Breast epithelium (tissue), 4 donors: ENCODE measurements around the gene NPBWR2. TPM values are rescaled to one million over a fixed set of nuclear protein-coding genes. Genes with fewer than 3 reads are reported as not detected.
A peak's percentile ranks its signal among the peaks of the same experiment; 100 is the strongest.
"Not testable (repeated sequence)": the region's sequence is repeated elsewhere in the genome, so short reads cannot be mapped to it uniquely, and the experiment has no call there.

ENCODE experiments used
- DNase-seq, 2 donors: peaks; one replicate each; pipeline ENCODE4 v3.0.0-alpha.2; 2019; ENCODE audit warnings: low spot score in 2 of 2
- H3K27ac ChIP-seq, 2 donors: fragments of 200-600 bp; sonication (generic) in 1 of 2; one replicate each; pipeline ENCODE4 v1.5.1; 2016 to 2019; ENCODE audit warnings: mild to moderate bottlenecking in 1 of 2
- H3K27me3 ChIP-seq, 2 donors: fragments of 200-600 bp; sonication (generic) in 1 of 2; one replicate each; pipeline versions ENCODE4 v1.5.1 to v1.6.0; 2017 to 2019; ENCODE audit warnings: control low read depth in 1 of 2, mild to moderate bottlenecking in 1 of 2
- H3K36me3 ChIP-seq: fragments of 200-600 bp; one replicate; pipeline ENCODE4 v1.5.1; 2019
- H3K4me1 ChIP-seq, 2 donors: fragments of 200-600 bp; sonication (generic); one replicate each; pipeline ENCODE4 v1.5.1; 2016 to 2019; ENCODE audit warnings: control low read depth in 1 of 2
- H3K4me3 ChIP-seq, 3 donors: fragments of 200-600 bp; sonication (generic); 1 replicate in 2 of 3; 2 replicates in 1 of 3; pipeline ENCODE4 v1.5.1; 2016 to 2019; ENCODE audit warnings: mild to moderate bottlenecking in 3 of 3, moderate library complexity in 2 of 3
- H3K9me3 ChIP-seq, 2 donors: fragments of 200-600 bp; sonication (generic) in 1 of 2; one replicate each; pipeline ENCODE4 v1.5.1; 2016 to 2019; ENCODE audit warnings: control low read depth in 1 of 2
- POLR2A ChIP-seq: fragments of 450-650 bp; IDR thresholded peaks from one replicate; pipeline ENCODE4 v1.6.1; 2016; ENCODE audit warnings: antibody characterized with exemption, mild to moderate bottlenecking, moderate library complexity
- POLR2AphosphoS5 ChIP-seq, 3 donors: sonication (generic); formaldehyde crosslinking; IDR thresholded peaks; one replicate each; pipeline ENCODE4 v1.6.1; 2017; ENCODE audit warnings: antibody characterized with exemption in 3 of 3
- intact Hi-C: fragments of 100-400 bp; cut with DNase I; formaldehyde crosslinking; loops from one replicate; pipeline ENCODE4 v1.15.1; 2023; ENCODE audit warnings: low total_unique reads
- total RNA-seq, 3 donors: library from RNA; depleted of rRNA; stranded (reverse); fragments of >200 nt; gene quantifications; one replicate each; pipeline ENCODE4 v1.1.0, GENCODE V29; 2016
- TF ChIP-seq, protein P1 (sequence below), 3 donors: fragments of 450-650 bp; IDR thresholded peaks; one replicate each; pipeline ENCODE4 v1.5.1; 2016 to 2017; ENCODE audit warnings: antibody characterized with exemption in 3 of 3, mild to moderate bottlenecking in 3 of 3, moderate library complexity in 3 of 3

NPBWR2 gene
- total RNA-seq, 3 donors from 2014 or later, result not detected

DNA sequence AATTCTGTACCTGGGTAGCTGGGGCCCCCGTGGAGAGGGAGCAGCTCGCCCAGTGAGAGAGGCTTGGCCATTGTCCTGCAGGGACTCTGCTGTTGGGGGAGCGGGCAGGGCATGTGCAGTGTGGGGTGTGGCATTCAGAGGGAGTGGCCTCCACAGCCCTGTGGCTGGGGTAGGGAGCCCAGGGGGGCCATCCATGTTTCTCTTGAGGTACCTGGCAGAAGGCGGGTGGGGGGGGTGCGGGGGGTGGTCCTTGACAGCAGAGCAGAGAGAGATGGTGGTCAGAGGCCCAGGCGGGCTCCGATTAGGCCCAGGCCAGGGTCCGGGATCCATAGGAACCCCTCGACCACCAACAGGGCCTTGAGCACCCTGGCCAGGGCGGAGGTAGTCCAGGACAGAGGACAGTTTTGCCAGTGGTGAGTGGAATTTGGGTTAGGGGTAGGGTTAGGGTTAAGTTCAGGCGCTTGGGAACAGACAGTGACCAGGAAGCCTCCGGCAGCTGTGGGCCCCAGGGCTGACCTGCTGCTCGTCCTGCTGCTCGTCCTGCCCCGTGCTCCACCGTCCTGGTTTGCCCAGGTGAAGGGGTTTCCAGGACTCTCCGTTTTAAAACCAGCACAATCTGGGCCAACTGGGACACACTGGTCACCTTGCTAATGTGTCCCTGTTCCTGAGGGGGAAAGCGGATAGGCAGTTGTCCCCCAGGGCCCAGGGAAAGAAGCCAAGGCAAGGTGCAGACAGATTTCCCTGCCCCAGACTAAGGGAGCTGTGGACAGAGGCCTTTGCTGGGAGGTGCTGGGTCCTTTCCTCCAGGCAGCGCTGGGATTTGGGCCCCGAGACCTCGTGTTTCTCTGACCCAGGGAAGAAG lies 32.1 kb upstream of the NPBWR2 start:
- peak in 1 of 2 donors; percentile 35 for DNase-seq
- intact Hi-C loops, result no loop called here

DNA sequence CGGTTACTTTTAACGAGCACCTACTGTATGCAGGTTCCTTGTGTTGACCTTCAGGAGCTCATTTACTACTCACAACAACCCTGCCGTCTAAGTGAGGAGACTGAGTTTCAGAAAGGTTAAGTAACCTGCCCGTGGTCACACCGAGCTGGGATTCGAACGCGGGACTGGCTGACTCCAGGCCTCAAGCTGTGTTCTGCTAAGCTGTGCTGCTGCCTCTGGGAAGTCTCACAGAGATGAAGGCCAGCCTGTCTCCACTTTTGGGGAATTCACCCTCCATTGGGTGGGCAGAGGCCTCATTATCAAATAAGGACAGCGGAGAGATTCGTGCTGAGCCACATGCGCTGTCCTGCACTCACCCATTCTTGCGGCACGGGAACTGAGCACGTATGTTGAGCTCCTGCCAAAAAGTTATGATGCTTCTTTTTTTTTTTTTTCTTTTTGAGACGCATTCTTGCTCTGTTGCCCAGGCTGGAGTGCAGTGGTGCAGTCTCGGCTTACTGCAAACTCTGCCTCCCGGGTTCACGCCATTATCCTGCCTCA lies 31.0 kb upstream of the NPBWR2 start:
- no peaks in the 10 kb centered on the region for H3K9me3 ChIP-seq
- DNase-seq, result no peak
- no peaks in the 10 kb centered on the region for H3K4me1 ChIP-seq
- peaks cover 0 to 21% of the 10 kb centered on the region in 2 donors for H3K27me3 ChIP-seq
- TF ChIP-seq POLR2AphosphoS5 (IDR thresholded peaks at IDR 0.05) (no peak), POLR2A (no peak)
- intact Hi-C loops, result no loop called here
- no peak overlapping the region for H3K4me3 ChIP-seq
- no peak overlapping the region for H3K27ac ChIP-seq
- H3K36me3 ChIP-seq, result no peaks in the 10 kb centered on the region

More for the DNA sequence above, 32.1 kb upstream of the NPBWR2 start:
- Histone ChIP-seq H3K4me3 (no peak overlapping the region), H3K27me3 (peaks cover 0 to 17% of the 10 kb centered on the region in 2 donors), H3K36me3 (no peaks in the 10 kb centered on the region), H3K27ac (no peak overlapping the region), H3K9me3 (no peaks in the 10 kb centered on the region), H3K4me1 (no peaks in the 10 kb centered on the region)
- TF ChIP-seq POLR2A (no peak), POLR2AphosphoS5 (IDR thresholded peaks at IDR 0.05) (no peak)
- TF ChIP-seq, protein P1, sequence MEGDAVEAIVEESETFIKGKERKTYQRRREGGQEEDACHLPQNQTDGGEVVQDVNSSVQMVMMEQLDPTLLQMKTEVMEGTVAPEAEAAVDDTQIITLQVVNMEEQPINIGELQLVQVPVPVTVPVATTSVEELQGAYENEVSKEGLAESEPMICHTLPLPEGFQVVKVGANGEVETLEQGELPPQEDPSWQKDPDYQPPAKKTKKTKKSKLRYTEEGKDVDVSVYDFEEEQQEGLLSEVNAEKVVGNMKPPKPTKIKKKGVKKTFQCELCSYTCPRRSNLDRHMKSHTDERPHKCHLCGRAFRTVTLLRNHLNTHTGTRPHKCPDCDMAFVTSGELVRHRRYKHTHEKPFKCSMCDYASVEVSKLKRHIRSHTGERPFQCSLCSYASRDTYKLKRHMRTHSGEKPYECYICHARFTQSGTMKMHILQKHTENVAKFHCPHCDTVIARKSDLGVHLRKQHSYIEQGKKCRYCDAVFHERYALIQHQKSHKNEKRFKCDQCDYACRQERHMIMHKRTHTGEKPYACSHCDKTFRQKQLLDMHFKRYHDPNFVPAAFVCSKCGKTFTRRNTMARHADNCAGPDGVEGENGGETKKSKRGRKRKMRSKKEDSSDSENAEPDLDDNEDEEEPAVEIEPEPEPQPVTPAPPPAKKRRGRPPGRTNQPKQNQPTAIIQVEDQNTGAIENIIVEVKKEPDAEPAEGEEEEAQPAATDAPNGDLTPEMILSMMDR (IDR thresholded peaks at IDR 0.05), result no peak

- H3K9me3 ChIP-seq, result no peaks in the 10 kb centered on the region
- no peak overlapping the region for H3K27ac ChIP-seq
- peaks cover 0 to 17% of the 10 kb centered on the region in 2 donors for H3K27me3 ChIP-seq
- DNase-seq, result no peak
- no peak overlapping the region for H3K4me3 ChIP-seq
- no peaks in the 10 kb centered on the region for H3K4me1 ChIP-seq
- intact Hi-C loops, result no loop called here
- TF ChIP-seq, protein P1 (IDR thresholded peaks at IDR 0.05), result no peak
- no peaks in the 10 kb centered on the region for H3K36me3 ChIP-seq
Measured at GRCh38 chr20:64137598-64138031, 30.2 kb upstream of the NPBWR2 start.

DNA sequence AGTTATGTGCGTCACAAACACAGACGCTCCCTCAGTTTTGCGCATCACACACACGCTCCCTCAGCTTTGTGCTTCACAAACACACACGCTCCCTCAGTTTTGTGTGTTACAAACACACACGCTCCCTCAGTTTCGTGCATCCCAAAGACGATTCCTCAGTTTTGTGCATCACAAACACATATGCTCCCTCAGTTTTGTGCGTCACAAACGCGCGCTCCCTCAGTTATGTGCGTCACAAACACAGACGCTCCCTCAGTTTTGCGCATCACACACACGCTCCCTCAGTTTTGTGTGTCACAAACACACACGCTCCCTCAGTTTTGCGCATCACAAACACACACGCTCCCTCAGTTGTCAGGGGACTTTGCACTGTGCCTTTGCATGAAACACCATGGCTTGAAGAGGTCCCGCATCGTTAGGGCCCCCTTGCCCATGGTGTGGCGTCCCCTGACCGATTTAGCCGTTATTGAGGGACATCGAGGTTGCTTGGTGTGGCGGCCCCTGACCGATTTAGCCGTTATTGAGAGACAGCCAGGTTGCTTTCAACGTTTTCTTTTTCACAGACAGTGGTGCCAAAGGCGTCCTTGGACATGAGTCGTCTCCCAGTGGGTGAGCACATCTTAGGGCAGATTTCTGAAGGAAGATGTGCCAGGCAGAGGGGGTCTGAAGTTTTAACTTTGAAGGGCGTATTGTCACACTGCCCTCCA lies 28.8 kb upstream of the NPBWR2 start:
- no peaks in the 10 kb centered on the region for H3K36me3 ChIP-seq
- DNase-seq, result no peak
- H3K27ac ChIP-seq, result no peak overlapping the region
- H3K4me3 ChIP-seq, result no peak overlapping the region
- TF ChIP-seq POLR2AphosphoS5 (IDR thresholded peaks at IDR 0.05), result no peak
- TF ChIP-seq, protein P1 (IDR thresholded peaks at IDR 0.05), result no peak
- TF ChIP-seq POLR2A, result no peak
- peaks cover 0 to 14% of the 10 kb centered on the region in 2 donors for H3K27me3 ChIP-seq
- intact Hi-C loops, result no loop called here
- H3K9me3 ChIP-seq, result no peaks in the 10 kb centered on the region
- no peaks in the 10 kb centered on the region for H3K4me1 ChIP-seq

DNA sequence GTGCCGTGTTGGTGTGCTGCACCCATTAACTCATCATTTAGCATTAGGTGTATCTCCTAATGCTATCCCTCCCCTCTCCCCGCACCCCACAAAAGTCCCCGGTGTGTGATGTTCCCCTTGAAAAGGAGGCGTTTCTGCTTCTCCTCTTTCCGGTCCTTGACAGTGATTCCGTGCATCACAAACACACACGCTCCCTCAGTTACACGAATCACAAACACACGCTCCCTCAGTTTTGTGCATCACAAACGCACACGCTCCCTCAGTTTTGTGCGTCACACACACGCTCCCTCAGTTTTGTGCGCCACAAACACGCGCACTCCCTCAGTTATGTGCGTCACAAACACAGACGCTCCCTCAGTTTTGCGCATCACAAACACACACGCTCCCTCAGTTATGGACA lies 27.4 kb upstream of the NPBWR2 start:
- intact Hi-C loops, result not testable (repeated sequence)

More for the DNA sequence above, 27.4 kb upstream of the NPBWR2 start:
- not testable (repeated sequence) for H3K36me3 ChIP-seq, H3K9me3 ChIP-seq, H3K27ac ChIP-seq, DNase-seq, H3K4me1 ChIP-seq, H3K4me3 ChIP-seq
- peaks cover 0 to 12% of the 10 kb centered on the region in 2 donors for H3K27me3 ChIP-seq
